Measurements from ENCODE around the gene ERFE. TPM values are rescaled to one million over a fixed set of nuclear protein-coding genes. Genes with fewer than 3 reads are reported as not detected.
A peak's percentile ranks its signal among the peaks of the same experiment; 100 is the strongest.

Gene ERFE
- total and polyA plus RNA-seq, 2 of the 13 experiments (the other 11 are each of a cell fraction or from before 2014, with no cell fraction given): 0.09 TPM; not detected in 1

DNA sequence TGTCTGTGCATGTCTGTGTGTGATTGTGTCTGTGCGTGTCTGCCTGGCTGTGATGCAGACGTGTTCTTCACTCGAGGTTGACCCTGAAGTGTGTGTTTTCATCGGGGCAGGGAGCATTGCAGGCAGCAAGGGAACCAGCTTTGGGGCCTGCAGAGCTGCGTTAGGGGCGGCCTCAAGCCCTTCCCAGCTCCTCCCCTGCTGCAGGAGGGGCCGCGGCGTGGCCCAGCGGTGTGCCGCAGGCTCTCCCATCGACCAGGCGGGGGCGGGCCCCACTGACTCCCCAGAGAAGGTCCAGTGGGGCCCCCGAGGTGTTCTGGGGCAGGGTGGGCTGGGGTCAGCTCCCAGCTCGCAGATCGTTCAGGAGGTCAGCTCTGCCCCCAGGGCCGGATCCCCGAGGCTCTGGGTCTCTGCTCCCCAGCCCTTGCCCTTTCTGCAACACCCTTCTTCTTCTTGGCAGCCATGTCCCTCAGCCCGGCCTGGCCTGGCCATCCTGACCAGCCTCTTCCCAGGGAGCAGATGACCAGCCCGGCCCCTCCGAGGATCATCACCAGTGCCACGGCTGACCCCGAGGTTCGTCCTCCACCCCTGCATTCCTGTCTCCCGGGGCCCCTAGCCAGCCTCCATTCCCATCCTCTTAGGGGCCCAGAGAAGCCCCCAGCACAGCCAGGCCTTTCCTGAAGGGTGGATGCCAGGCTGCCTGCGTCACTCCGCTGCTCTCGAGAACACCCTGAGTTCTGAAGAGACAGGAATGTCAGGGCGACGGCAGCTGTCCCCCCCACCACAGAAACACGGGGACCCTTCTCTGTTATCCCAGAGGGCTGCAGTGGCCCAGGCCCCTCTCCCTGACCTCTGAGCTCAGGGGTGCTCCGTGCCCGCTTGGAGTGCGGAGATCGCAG, 31.4 kb upstream of the ERFE start (continued):
- TF ChIP-seq KMT2A (CRISPR knock-in tag; IDR thresholded peaks at IDR 0.05) (no peak), SATB2 (CRISPR knock-in tag; IDR thresholded peaks at IDR 0.05) (no peak), ZNF138 (CRISPR knock-in tag; IDR thresholded peaks at IDR 0.05; ENCODE audit: low read depth) (no peak), CBX5 (CRISPR knock-in tag; IDR thresholded peaks at IDR 0.05; ENCODE audit: borderline replicate concordance) (no peak), NR2F6 (IDR thresholded peaks at IDR 0.05) (no peak), NR2F6 (CRISPR knock-in tag; IDR thresholded peaks at IDR 0.05) (0 out of 2 replicates have a peak, but pooled peaks have one; percentile 10), MTA3 (CRISPR knock-in tag; IDR thresholded peaks at IDR 0.05) (no peak), ZNF720 (CRISPR knock-in tag; IDR thresholded peaks at IDR 0.05) (no peak), SP4 (CRISPR knock-in tag; IDR thresholded peaks at IDR 0.05) (no peak), CAMTA2 (CRISPR knock-in tag; IDR thresholded peaks at IDR 0.05; ENCODE audit: borderline replicate concordance) (no peak), ATF6 (CRISPR knock-in tag; conservative IDR thresholded peaks at IDR 0.05) (no peak), ZNF615 (CRISPR knock-in tag; IDR thresholded peaks at IDR 0.05; ENCODE audit: borderline replicate concordance) (no peak), HMG20B (CRISPR knock-in tag; conservative IDR thresholded peaks at IDR 0.05) (no peak), ZNF263 (CRISPR knock-in tag; IDR thresholded peaks at IDR 0.05) (0 out of 2 replicates have a peak, but pooled peaks have one; percentile 26), CENPT (CRISPR knock-in tag; IDR thresholded peaks at IDR 0.05; ENCODE audit: low read depth) (no peak), ONECUT2 (CRISPR knock-in tag; IDR thresholded peaks at IDR 0.05) (no peak), EZH2 (conservative IDR thresholded peaks at IDR 0.05; ENCODE audit: low read depth, low read length) (no peak), SKI (IDR thresholded peaks at IDR 0.05; ENCODE audit: partially characterized antibody) (peak; percentile 2), HNRNPL (IDR thresholded peaks at IDR 0.05; ENCODE audit: low read depth, low read length) (no peak), ZFY (CRISPR knock-in tag; IDR thresholded peaks at IDR 0.05) (peak; percentile 61), ZNF879 (CRISPR knock-in tag; IDR thresholded peaks at IDR 0.05) (no peak), ETV6 (CRISPR knock-in tag; conservative IDR thresholded peaks at IDR 0.05) (no peak), ZNF616 (CRISPR knock-in tag; IDR thresholded peaks at IDR 0.05; ENCODE audit: low read depth) (no peak), TCF7L2 (IDR thresholded peaks at IDR 0.05; ENCODE audit: low read depth, low read length) (no peak)
- TF ChIP-seq, protein P1, sequence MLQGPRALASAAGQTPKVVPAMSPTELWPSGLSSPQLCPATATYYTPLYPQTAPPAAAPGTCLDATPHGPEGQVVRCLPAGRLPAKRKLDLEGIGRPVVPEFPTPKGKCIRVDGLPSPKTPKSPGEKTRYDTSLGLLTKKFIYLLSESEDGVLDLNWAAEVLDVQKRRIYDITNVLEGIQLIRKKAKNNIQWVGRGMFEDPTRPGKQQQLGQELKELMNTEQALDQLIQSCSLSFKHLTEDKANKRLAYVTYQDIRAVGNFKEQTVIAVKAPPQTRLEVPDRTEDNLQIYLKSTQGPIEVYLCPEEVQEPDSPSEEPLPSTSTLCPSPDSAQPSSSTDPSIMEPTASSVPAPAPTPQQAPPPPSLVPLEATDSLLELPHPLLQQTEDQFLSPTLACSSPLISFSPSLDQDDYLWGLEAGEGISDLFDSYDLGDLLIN (CRISPR knock-in tag; IDR thresholded peaks at IDR 0.05; ENCODE audit: borderline replicate concordance): no peak
- TF ChIP-seq, protein P2, sequence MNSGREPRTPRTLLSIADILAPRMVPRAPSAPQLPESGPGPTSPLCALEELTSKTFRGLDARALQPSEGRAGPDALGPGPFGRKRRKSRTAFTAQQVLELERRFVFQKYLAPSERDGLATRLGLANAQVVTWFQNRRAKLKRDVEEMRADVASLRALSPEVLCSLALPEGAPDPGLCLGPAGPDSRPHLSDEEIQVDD (CRISPR knock-in tag; IDR thresholded peaks at IDR 0.05; ENCODE audit: borderline replicate concordance): no peak
- TF ChIP-seq, protein P3, sequence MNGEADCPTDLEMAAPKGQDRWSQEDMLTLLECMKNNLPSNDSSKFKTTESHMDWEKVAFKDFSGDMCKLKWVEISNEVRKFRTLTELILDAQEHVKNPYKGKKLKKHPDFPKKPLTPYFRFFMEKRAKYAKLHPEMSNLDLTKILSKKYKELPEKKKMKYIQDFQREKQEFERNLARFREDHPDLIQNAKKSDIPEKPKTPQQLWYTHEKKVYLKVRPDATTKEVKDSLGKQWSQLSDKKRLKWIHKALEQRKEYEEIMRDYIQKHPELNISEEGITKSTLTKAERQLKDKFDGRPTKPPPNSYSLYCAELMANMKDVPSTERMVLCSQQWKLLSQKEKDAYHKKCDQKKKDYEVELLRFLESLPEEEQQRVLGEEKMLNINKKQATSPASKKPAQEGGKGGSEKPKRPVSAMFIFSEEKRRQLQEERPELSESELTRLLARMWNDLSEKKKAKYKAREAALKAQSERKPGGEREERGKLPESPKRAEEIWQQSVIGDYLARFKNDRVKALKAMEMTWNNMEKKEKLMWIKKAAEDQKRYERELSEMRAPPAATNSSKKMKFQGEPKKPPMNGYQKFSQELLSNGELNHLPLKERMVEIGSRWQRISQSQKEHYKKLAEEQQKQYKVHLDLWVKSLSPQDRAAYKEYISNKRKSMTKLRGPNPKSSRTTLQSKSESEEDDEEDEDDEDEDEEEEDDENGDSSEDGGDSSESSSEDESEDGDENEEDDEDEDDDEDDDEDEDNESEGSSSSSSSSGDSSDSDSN (CRISPR knock-in tag; IDR thresholded peaks at IDR 0.05): no peak; the same call in 1 of the 2 replicates

Measured in HepG2 (cell line).